Measurements from ENCODE around the gene CYP4F11. TPM values are rescaled to one million over a fixed set of nuclear protein-coding genes. Genes with fewer than 3 reads are reported as not detected.

CYP4F11 gene
- total RNA-seq, 1 experiment from 2014 or later, result not detected

DNA sequence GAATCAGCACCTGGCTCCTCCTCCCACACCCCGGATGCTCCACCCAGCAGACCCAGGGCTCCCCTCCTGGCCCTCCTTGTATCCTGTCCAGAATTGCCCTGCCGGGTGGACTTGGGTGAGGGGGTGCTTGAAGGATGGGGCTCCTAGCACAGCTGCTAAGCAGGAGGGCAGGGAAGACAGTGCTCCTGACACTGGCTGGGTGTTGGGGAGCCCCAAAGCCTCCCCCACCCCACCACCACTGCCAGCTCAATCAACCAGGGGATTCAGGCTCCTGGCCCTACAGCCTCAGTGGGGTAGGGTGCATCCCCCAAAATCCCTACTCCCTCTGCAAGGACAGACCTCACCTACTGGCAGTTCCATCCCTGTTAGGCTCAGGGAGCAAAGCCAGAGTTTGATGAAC, 2.6 kb upstream of the CYP4F11 start:
- Histone ChIP-seq H3K4me2 (ENCODE audit: insufficient read depth, insufficient read length, low read length) (no peak overlapping the region), H2BK15ac (ENCODE audit: low read depth, low read length) (no peak overlapping the region), H2AFZ (ENCODE audit: low read length) (no peak overlapping the region), H4K91ac (ENCODE audit: insufficient read length, low read depth, low read length) (no peak overlapping the region), H2AK5ac (ENCODE audit: insufficient read length, low read length) (no peak overlapping the region), H3K79me1 (ENCODE audit: insufficient read depth, low read depth, low read length, poor library complexity, severe bottlenecking) (no peaks in the 10 kb centered on the region), H3K18ac (ENCODE audit: insufficient read length, low read depth, low read length) (no peak overlapping the region), H3K79me2 (ENCODE audit: insufficient read depth, low read length) (no peaks in the 10 kb centered on the region), H2BK12ac (ENCODE audit: insufficient read length, low read depth, low read length) (no peak overlapping the region), H3K4ac (ENCODE audit: low read depth, low read length) (no peak overlapping the region), H3K4me1 (ENCODE audit: insufficient read depth, low read length) (no peaks in the 10 kb centered on the region), H3K56ac (ENCODE audit: insufficient read length, low read depth, low read length) (no peak overlapping the region), H2BK5ac (ENCODE audit: insufficient read length, low read length) (no peak overlapping the region), H2BK120ac (ENCODE audit: low read depth, low read length, poor library complexity, severe bottlenecking) (no peak overlapping the region), H2BK20ac (ENCODE audit: low read depth, low read length, poor library complexity, severe bottlenecking) (no peak overlapping the region), H4K20me1 (ENCODE audit: control insufficient read depth, insufficient read depth, insufficient read length) (no peaks in the 10 kb centered on the region), H4K8ac (replicated peaks; ENCODE audit: insufficient read length, low read depth, low read length) (no peak overlapping the region), H3T11ph (ENCODE audit: low read length) (no peak overlapping the region), H3K9ac (ENCODE audit: extremely low read depth, insufficient read length, low read length) (no peak overlapping the region), H3K27me3 (ENCODE audit: insufficient read depth, low read length) (no peaks in the 10 kb centered on the region; the same call in 1 of the 2 replicates), H4K5ac (ENCODE audit: insufficient read length, low read depth, low read length) (no peak overlapping the region), H3K23ac (ENCODE audit: insufficient read length, low read depth, low read length) (no peak overlapping the region), H3K23me2 (ENCODE audit: insufficient read length, low read depth, low read length, poor library complexity, severe bottlenecking) (no peaks in the 10 kb centered on the region), H3K14ac (ENCODE audit: insufficient read depth, low read length) (no peak overlapping the region), H3K27ac (ENCODE audit: insufficient read length, low read depth, low read length) (no peak overlapping the region), H3K9me3 (ENCODE audit: control insufficient read depth, low read depth, low read length) (peaks cover 76% of the 10 kb centered on the region)
- peaks cover 71 to 76% of the 10 kb centered on the region in 2 experiments for H3K9me3 Mint-ChIP-seq
- DNase-seq, result no peak
- no peak overlapping the region for H3K27ac Mint-ChIP-seq
- no peak overlapping the region for H3K4me3 Mint-ChIP-seq
- no peaks in the 10 kb centered on the region for H3K4me1 Mint-ChIP-seq
- peaks cover 0 to 12% (median 5%) of the 10 kb centered on the region in 3 experiments; a peak in 4 of 7 replicates for H3K36me3 Mint-ChIP-seq (ENCODE audit: insufficient read depth in 1 of 3, low read depth in 3 of 3)
- H3K27me3 Mint-ChIP-seq (ENCODE audit: low read depth), result no peaks in the 10 kb centered on the region
- no peak for TF ChIP-seq CTCF (conservative IDR thresholded peaks at IDR 0.05)
- no CpG with 5 or more reads among the region's 2 CpGs for WGBS (ENCODE audit: extremely low coverage, insufficient read length, low lambda C conversion rate)
